Measurements from ENCODE around the gene SLC2A14.
"Not testable (repeated sequence)": the region's sequence is repeated elsewhere in the genome, so short reads cannot be mapped to it uniquely, and the experiment has no call there.

Gene SLC2A14

GRCh38 chr12:7862814-7863348 lies 9.8 kb downstream of the SLC2A14 start:
- H3K4me1 ChIP-seq (ENCODE audit: control insufficient read depth, insufficient read depth, low read length); H3K27me3 ChIP-seq (ENCODE audit: control insufficient read depth, insufficient read depth, low read length); H3K36me3 ChIP-seq (ENCODE audit: control insufficient read depth, insufficient read depth, low read length); H3K27ac ChIP-seq (ENCODE audit: low read depth, low read length); H3K9ac ChIP-seq (ENCODE audit: low read length); H3K4me3 ChIP-seq (ENCODE audit: low read length): not testable (repeated sequence)

- not testable (repeated sequence) for H3K4me3 ChIP-seq (ENCODE audit: low read length)
Observed at GRCh38 chr12:7862301-7862700, 10.4 kb downstream of the SLC2A14 start.

GRCh38 chr12:7859552-7859951 lies 13.2 kb downstream of the SLC2A14 start:
- Histone ChIP-seq H3K27me3 (ENCODE audit: control insufficient read depth, insufficient read depth, low read length) (no peaks in the 10 kb centered on the region), H3K27ac (ENCODE audit: low read depth, low read length) (no peak overlapping the region), H3K9ac (ENCODE audit: low read length) (no peak overlapping the region), H3K4me3 (ENCODE audit: low read length) (no peak overlapping the region), H3K4me1 (ENCODE audit: control insufficient read depth, insufficient read depth, low read length) (no peaks in the 10 kb centered on the region), H3K36me3 (ENCODE audit: control insufficient read depth, insufficient read depth, low read length) (no peaks in the 10 kb centered on the region)

More at GRCh38 chr12:7862301-7862700, 10.4 kb downstream of the SLC2A14 start:
- H3K9ac ChIP-seq (ENCODE audit: low read length); H3K27ac ChIP-seq (ENCODE audit: low read depth, low read length); H3K27me3 ChIP-seq (ENCODE audit: control insufficient read depth, insufficient read depth, low read length); H3K36me3 ChIP-seq (ENCODE audit: control insufficient read depth, insufficient read depth, low read length); H3K4me1 ChIP-seq (ENCODE audit: control insufficient read depth, insufficient read depth, low read length): not testable (repeated sequence)

GRCh38 chr12:7857971-7858370 lies 14.7 kb downstream of the SLC2A14 start:
- no peaks in the 10 kb centered on the region for H3K36me3 ChIP-seq (ENCODE audit: control insufficient read depth, insufficient read depth, low read length)
- no peaks in the 10 kb centered on the region for H3K27me3 ChIP-seq (ENCODE audit: control insufficient read depth, insufficient read depth, low read length)
- H3K4me1 ChIP-seq (ENCODE audit: control insufficient read depth, insufficient read depth, low read length): no peaks in the 10 kb centered on the region
- no peak overlapping the region for H3K4me3 ChIP-seq (ENCODE audit: low read length)
- H3K27ac ChIP-seq (ENCODE audit: low read depth, low read length): no peak overlapping the region
- no peak overlapping the region for H3K9ac ChIP-seq (ENCODE audit: low read length)

- H3K36me3 ChIP-seq (ENCODE audit: control insufficient read depth, insufficient read depth, low read length): no peaks in the 10 kb centered on the region
- H3K4me1 ChIP-seq (ENCODE audit: control insufficient read depth, insufficient read depth, low read length): no peaks in the 10 kb centered on the region
- H3K4me3 ChIP-seq (ENCODE audit: low read length): no peak overlapping the region
- H3K9ac ChIP-seq (ENCODE audit: low read length): no peak overlapping the region
- H3K27me3 ChIP-seq (ENCODE audit: control insufficient read depth, insufficient read depth, low read length): no peaks in the 10 kb centered on the region
- no peak overlapping the region for H3K27ac ChIP-seq (ENCODE audit: low read depth, low read length)
Observed at GRCh38 chr12:7856516-7856915, 16.2 kb downstream of the SLC2A14 start.

GRCh38 chr12:7853557-7853956 lies 19.2 kb downstream of the SLC2A14 start:
- Histone ChIP-seq H3K27me3 (ENCODE audit: control insufficient read depth, insufficient read depth, low read length) (no peaks in the 10 kb centered on the region), H3K36me3 (ENCODE audit: control insufficient read depth, insufficient read depth, low read length) (no peaks in the 10 kb centered on the region), H3K4me3 (ENCODE audit: low read length) (no peak overlapping the region), H3K27ac (ENCODE audit: low read depth, low read length) (no peak overlapping the region), H3K4me1 (ENCODE audit: control insufficient read depth, insufficient read depth, low read length) (no peaks in the 10 kb centered on the region), H3K9ac (ENCODE audit: low read length) (no peak overlapping the region)

- not testable (repeated sequence) for H3K27me3 ChIP-seq (ENCODE audit: control insufficient read depth, insufficient read depth, low read length); H3K4me1 ChIP-seq (ENCODE audit: control insufficient read depth, insufficient read depth, low read length); H3K9ac ChIP-seq (ENCODE audit: low read length)
Observed at GRCh38 chr12:7851622-7852081, 21.1 kb downstream of the SLC2A14 start.

GRCh38 chr12:7850099-7850498 lies 22.6 kb downstream of the SLC2A14 start:
- H3K4me1 ChIP-seq (ENCODE audit: control insufficient read depth, insufficient read depth, low read length); H3K4me3 ChIP-seq (ENCODE audit: low read length); H3K27ac ChIP-seq (ENCODE audit: low read depth, low read length); H3K36me3 ChIP-seq (ENCODE audit: control insufficient read depth, insufficient read depth, low read length); H3K27me3 ChIP-seq (ENCODE audit: control insufficient read depth, insufficient read depth, low read length); H3K9ac ChIP-seq (ENCODE audit: low read length): not testable (repeated sequence)

More at GRCh38 chr12:7851622-7852081, 21.1 kb downstream of the SLC2A14 start:
- H3K36me3 ChIP-seq (ENCODE audit: control insufficient read depth, insufficient read depth, low read length); H3K27ac ChIP-seq (ENCODE audit: low read depth, low read length); H3K4me3 ChIP-seq (ENCODE audit: low read length): not testable (repeated sequence)

- H3K27me3 ChIP-seq (ENCODE audit: control insufficient read depth, insufficient read depth, low read length); H3K36me3 ChIP-seq (ENCODE audit: control insufficient read depth, insufficient read depth, low read length); H3K27ac ChIP-seq (ENCODE audit: low read depth, low read length); H3K9ac ChIP-seq (ENCODE audit: low read length); H3K4me1 ChIP-seq (ENCODE audit: control insufficient read depth, insufficient read depth, low read length); H3K4me3 ChIP-seq (ENCODE audit: low read length): not testable (repeated sequence)
Observed at GRCh38 chr12:7848098-7848422, 24.7 kb downstream of the SLC2A14 start.

- not testable (repeated sequence) for H3K4me1 ChIP-seq (ENCODE audit: control insufficient read depth, insufficient read depth, low read length); H3K9ac ChIP-seq (ENCODE audit: low read length); H3K27me3 ChIP-seq (ENCODE audit: control insufficient read depth, insufficient read depth, low read length); H3K27ac ChIP-seq (ENCODE audit: low read depth, low read length); H3K36me3 ChIP-seq (ENCODE audit: control insufficient read depth, insufficient read depth, low read length); H3K4me3 ChIP-seq (ENCODE audit: low read length)
Observed at GRCh38 chr12:7847226-7848097, 25.3 kb downstream of the SLC2A14 start.

- Histone ChIP-seq H3K4me1 (ENCODE audit: control insufficient read depth, insufficient read depth, low read length) (no peaks in the 10 kb centered on the region), H3K4me3 (ENCODE audit: low read length) (no peak overlapping the region), H3K27ac (ENCODE audit: low read depth, low read length) (no peak overlapping the region), H3K9ac (ENCODE audit: low read length) (no peak overlapping the region), H3K36me3 (ENCODE audit: control insufficient read depth, insufficient read depth, low read length) (no peaks in the 10 kb centered on the region), H3K27me3 (ENCODE audit: control insufficient read depth, insufficient read depth, low read length) (no peaks in the 10 kb centered on the region)
Observed at GRCh38 chr12:7844116-7844515, 28.6 kb downstream of the SLC2A14 start.

GRCh38 chr12:7843583-7843982 lies 29.1 kb downstream of the SLC2A14 start:
- not testable (repeated sequence) for H3K27ac ChIP-seq (ENCODE audit: low read depth, low read length); H3K4me3 ChIP-seq (ENCODE audit: low read length); H3K27me3 ChIP-seq (ENCODE audit: control insufficient read depth, insufficient read depth, low read length); H3K4me1 ChIP-seq (ENCODE audit: control insufficient read depth, insufficient read depth, low read length); H3K36me3 ChIP-seq (ENCODE audit: control insufficient read depth, insufficient read depth, low read length); H3K9ac ChIP-seq (ENCODE audit: low read length)

- H3K27me3 ChIP-seq (ENCODE audit: control insufficient read depth, insufficient read depth, low read length); H3K4me1 ChIP-seq (ENCODE audit: control insufficient read depth, insufficient read depth, low read length); H3K4me3 ChIP-seq (ENCODE audit: low read length); H3K27ac ChIP-seq (ENCODE audit: low read depth, low read length); H3K9ac ChIP-seq (ENCODE audit: low read length); H3K36me3 ChIP-seq (ENCODE audit: control insufficient read depth, insufficient read depth, low read length): not testable (repeated sequence)
Observed at GRCh38 chr12:7843149-7843548, 29.6 kb downstream of the SLC2A14 start.

Data from rectal smooth muscle tissue (tissue), 1 donor.